PC-9 (cell line): ENCODE results near the gene RPS8.

Experiments
- EZH2 ChIP-seq: fragments of 200-600 bp; sonication (generic); IDR thresholded peaks from 2 replicates; pipeline ENCODE4 v1.8.0; 2017; ENCODE audit warnings: antibody characterized with exemption, low read depth
- TF ChIP-seq, protein P1 (sequence below): fragments of 200-600 bp; sonication (generic); conservative IDR thresholded peaks from 2 replicates; pipeline ENCODE4 v1.6.1; 2017; ENCODE audit warnings: mixed run types, antibody characterized with exemption, mild to moderate bottlenecking, moderate library complexity

DNA sequence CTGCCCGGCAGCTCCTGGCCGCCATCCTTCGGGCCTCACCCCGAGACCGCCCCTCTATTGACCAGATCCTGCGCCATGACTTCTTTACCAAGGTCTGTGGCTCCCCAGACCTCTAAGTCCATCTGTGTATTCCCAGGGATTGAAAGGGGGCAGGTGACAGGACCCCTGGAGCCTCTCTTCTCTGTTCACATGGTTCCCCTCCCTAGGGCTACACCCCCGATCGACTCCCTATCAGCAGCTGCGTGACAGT, 27.6 kb downstream of the RPS8 start:
- TF ChIP-seq, protein P1, sequence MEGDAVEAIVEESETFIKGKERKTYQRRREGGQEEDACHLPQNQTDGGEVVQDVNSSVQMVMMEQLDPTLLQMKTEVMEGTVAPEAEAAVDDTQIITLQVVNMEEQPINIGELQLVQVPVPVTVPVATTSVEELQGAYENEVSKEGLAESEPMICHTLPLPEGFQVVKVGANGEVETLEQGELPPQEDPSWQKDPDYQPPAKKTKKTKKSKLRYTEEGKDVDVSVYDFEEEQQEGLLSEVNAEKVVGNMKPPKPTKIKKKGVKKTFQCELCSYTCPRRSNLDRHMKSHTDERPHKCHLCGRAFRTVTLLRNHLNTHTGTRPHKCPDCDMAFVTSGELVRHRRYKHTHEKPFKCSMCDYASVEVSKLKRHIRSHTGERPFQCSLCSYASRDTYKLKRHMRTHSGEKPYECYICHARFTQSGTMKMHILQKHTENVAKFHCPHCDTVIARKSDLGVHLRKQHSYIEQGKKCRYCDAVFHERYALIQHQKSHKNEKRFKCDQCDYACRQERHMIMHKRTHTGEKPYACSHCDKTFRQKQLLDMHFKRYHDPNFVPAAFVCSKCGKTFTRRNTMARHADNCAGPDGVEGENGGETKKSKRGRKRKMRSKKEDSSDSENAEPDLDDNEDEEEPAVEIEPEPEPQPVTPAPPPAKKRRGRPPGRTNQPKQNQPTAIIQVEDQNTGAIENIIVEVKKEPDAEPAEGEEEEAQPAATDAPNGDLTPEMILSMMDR, result no peak
- TF ChIP-seq EZH2, result no peak
